T-cell (primary cell): Measurements from ENCODE around the gene C2CD3. TPM values are rescaled to one million over a fixed set of nuclear protein-coding genes. Genes with fewer than 3 reads are reported as not detected.
"Not testable (repeated sequence)": the region's sequence is repeated elsewhere in the genome, so short reads cannot be mapped to it uniquely, and the experiment has no call there.

Experiments used
- ATAC-seq, 4 experiments: fragments of 200-7000 bp in 3 of 4; fragments of 150-1000 bp in 1 of 4; cut with Tn5 transposase; replicated peaks in 1 of 4; 1 replicate in 3 of 4; 2 replicates in 1 of 4; pipeline ENCODE4 v1.10.0; 2021; ENCODE audit warnings: moderate library complexity in 3 of 4, mild to moderate bottlenecking in 2 of 4, moderate number of reproducible peaks in 1 of 4
- CTCF ChIA-PET, 2 donors: fragments of 300-600 bp; sonication (Branson Sonifier 250); formaldehyde crosslinking; loops; one replicate each; lab custom pipeline; 2022; ENCODE audit warnings: antibody characterized with exemption in 2 of 2; lab: Charles Lee
- POLR2A ChIA-PET, 2 donors: fragments of 300-600 bp; sonication (Branson Sonifier 250); formaldehyde crosslinking; loops; one replicate each; lab custom pipeline; 2022; ENCODE audit warnings: antibody characterized with exemption in 2 of 2; lab: Charles Lee
- DNase-seq, 35 experiments: peaks; one replicate each; pipeline versions ENCODE4 v3.0.0 to v3.0.0-alpha.2; 2013 to 2023
- H3K27ac ChIP-seq: one replicate; pipeline ENCODE4 v1.5.1; 2013; ENCODE audit warnings: low read length
- H3K27me3 ChIP-seq, 2 experiments: replicated peaks in 1 of 2; 1 replicate in 1 of 2; 2 replicates in 1 of 2; pipeline versions ENCODE4 v1.6.1 to v1.7.0; 2013; ENCODE audit warnings: low read length in 1 of 2, mixed read lengths in 1 of 2; ENCODE audit not compliant: control insufficient read depth in 2 of 2, insufficient read depth in 2 of 2; ENCODE audit errors: extremely low read depth in 1 of 2
- H3K36me3 ChIP-seq, 2 donors: 1 replicate in 1 of 2; 2 replicates in 1 of 2; pipeline versions ENCODE4 v1.6.1 to v1.7.0; 2013; ENCODE audit warnings: low read length in 1 of 2; ENCODE audit not compliant: control insufficient read depth in 2 of 2, insufficient read depth in 1 of 2; ENCODE audit errors: extremely low read depth in 1 of 2
- H3K4me1 ChIP-seq, 2 experiments: 1 replicate in 1 of 2; 2 replicates in 1 of 2; pipeline versions ENCODE4 v1.6.1 to v1.7.0; 2013; ENCODE audit warnings: low read length in 2 of 2, mixed read lengths in 1 of 2; ENCODE audit not compliant: insufficient read depth in 2 of 2, control insufficient read depth in 1 of 2; ENCODE audit errors: extremely low read depth in 1 of 2
- H3K4me3 ChIP-seq, 2 donors: 1 replicate in 1 of 2; 2 replicates in 1 of 2; pipeline versions ENCODE4 v1.5.1 to v1.7.0; 2013; ENCODE audit warnings: mild to moderate bottlenecking in 2 of 2, low read length in 1 of 2, moderate library complexity in 1 of 2; ENCODE audit not compliant: control insufficient read depth in 1 of 2; ENCODE audit errors: extremely low read depth in 1 of 2
- H3K9me3 ChIP-seq: 2 replicates; pipeline ENCODE4 v1.7.0; 2013
- H3K27ac Mint-ChIP-seq, 2 donors: one replicate each; pipeline ENCODE4 v1.8.0; 2020 to 2021; ENCODE audit warnings: mild to moderate bottlenecking in 2 of 2, mixed read lengths in 2 of 2
- H3K27me3 Mint-ChIP-seq, 2 donors: one replicate each; pipeline ENCODE4 v1.8.0; 2021 to 2022; ENCODE audit warnings: mixed read lengths in 2 of 2
- H3K36me3 Mint-ChIP-seq: one replicate; pipeline ENCODE4 v1.8.0; 2021; ENCODE audit warnings: mixed read lengths
- H3K4me1 Mint-ChIP-seq, 3 donors: one replicate each; pipeline ENCODE4 v1.8.0; 2020 to 2022; ENCODE audit warnings: mixed read lengths in 3 of 3, mild to moderate bottlenecking in 1 of 3
- H3K4me3 Mint-ChIP-seq, 3 donors: one replicate each; pipeline ENCODE4 v1.8.0; 2020 to 2022; ENCODE audit warnings: mild to moderate bottlenecking in 3 of 3, mixed read lengths in 3 of 3, moderate library complexity in 3 of 3
- H3K9me3 Mint-ChIP-seq, 3 donors: one replicate each; pipeline ENCODE4 v1.8.0; 2020 to 2022; ENCODE audit warnings: mixed read lengths in 3 of 3
- WGBS: methylation state at CpG from one replicate; pipeline ENCODE4 v1.1.5; 2013; ENCODE audit warnings: missing lambda C conversion rate; ENCODE audit not compliant: insufficient coverage; 5-methylcytosine and 5-hydroxymethylcytosine counted together
- total RNA-seq, 35 experiments: library from RNA in 6 of 35; stranded (reverse) in 6 of 35; fragments of 120-200 nt in 1 of 35; gene quantifications; one replicate each; pipeline versions ENCODE4 v1.2.1 to v1.2.4 and lab custom pipeline; 2013 to 2026

Gene C2CD3
- total RNA-seq, 5 donors from 2014 or later (not counting 1 experiment from before 2014, with no cell fraction given) = 37.0 to 47.7 (median 41.0) TPM

- CTCF ChIA-PET = no interaction called here
- H3K9me3 Mint-ChIP-seq = no peaks in the 10 kb centered on the region
- no peaks in the 10 kb centered on the region for H3K27me3 ChIP-seq
- peaks cover 7 to 41% of the 10 kb centered on the region in 2 donors for H3K36me3 ChIP-seq
- H3K27ac ChIP-seq = no peak overlapping the region
- H3K9me3 ChIP-seq = no peaks in the 10 kb centered on the region
- peaks cover 0 to 4% (median 0%) of the 10 kb centered on the region in 3 donors for H3K4me1 Mint-ChIP-seq
- no peaks in the 10 kb centered on the region for H3K27me3 Mint-ChIP-seq
- no peak for DNase-seq
- H3K4me3 ChIP-seq = no peak overlapping the region
- POLR2A ChIA-PET = no interaction called here
- 100% methylated on average over 1 of the region's 3 CpGs for WGBS
- no peak overlapping the region for H3K4me3 Mint-ChIP-seq
- no peak overlapping the region for H3K27ac Mint-ChIP-seq
- no peak for ATAC-seq
- peaks cover 74% of the 10 kb centered on the region for H3K36me3 Mint-ChIP-seq
- no peaks in the 10 kb centered on the region for H3K4me1 ChIP-seq
These were observed 99.9 kb downstream of the C2CD3 start for GRCh38 chr11:74070723-74071492.

- Mint-ChIP-seq H3K27ac (no peak overlapping the region), H3K9me3 (no peaks in the 10 kb centered on the region), H3K36me3 (peaks cover 80% of the 10 kb centered on the region), H3K4me3 (no peak overlapping the region), H3K27me3 (no peaks in the 10 kb centered on the region), H3K4me1 (peaks cover 0 to 5% (median 0%) of the 10 kb centered on the region in 3 donors)
- Histone ChIP-seq H3K27ac (no peak overlapping the region), H3K9me3 (no peaks in the 10 kb centered on the region), H3K4me3 (no peak overlapping the region), H3K4me1 (no peaks in the 10 kb centered on the region), H3K36me3 (peaks cover 7 to 40% of the 10 kb centered on the region in 2 donors), H3K27me3 (no peaks in the 10 kb centered on the region)
- DNase-seq (no peak), ATAC-seq (no peak)
- POLR2A ChIA-PET = interaction anchor here in 1 of 2 donors (0.5 kb wide), 1 partner anchor 15 kb away, joined by 15 read pairs; no protein-coding TSS in a partner anchor
- no CpG with 5 or more reads among the region's 6 CpGs for WGBS
- CTCF ChIA-PET = interaction anchor here in 1 of 2 donors (0.5 kb wide), 1 partner anchor 90 kb away, joined by 3 read pairs; no protein-coding TSS in a partner anchor
These were observed 101.4 kb downstream of the C2CD3 start for GRCh38 chr11:74069146-74070046.

DNA sequence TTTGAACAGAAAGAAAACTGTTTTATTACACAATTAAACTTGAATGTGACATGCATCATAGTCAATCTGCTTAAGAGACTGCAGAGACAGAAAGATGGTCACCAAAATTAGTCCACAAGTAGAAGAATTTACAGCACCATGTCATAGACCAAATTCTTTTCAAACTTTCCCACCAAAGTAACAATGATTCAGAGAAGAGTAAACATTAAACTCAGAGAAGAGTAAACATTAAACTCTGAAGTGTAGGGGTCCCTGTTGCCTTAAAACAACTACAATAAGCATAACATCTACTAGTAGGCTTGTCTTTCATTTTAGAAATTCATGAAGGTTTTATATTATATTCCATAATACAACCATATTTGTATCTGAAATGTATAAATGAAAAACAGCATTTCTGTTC, 104.1 kb downstream of the C2CD3 start:
- H3K27me3 Mint-ChIP-seq, H3K9me3 ChIP-seq, H3K9me3 Mint-ChIP-seq, H3K4me3 ChIP-seq, H3K27me3 ChIP-seq, ATAC-seq, H3K4me1 ChIP-seq, DNase-seq, H3K4me3 Mint-ChIP-seq, CTCF ChIA-PET, H3K27ac ChIP-seq: not testable (repeated sequence)
- Mint-ChIP-seq H3K27ac (peak overlapping the region in 1 of 2 donors; percentile 37), H3K36me3 (peaks cover 77% of the 10 kb centered on the region), H3K4me1 (peaks cover 0 to 11% (median 3%) of the 10 kb centered on the region in 3 donors)
- POLR2A ChIA-PET = interaction anchor here in 1 of 2 donors (0.7 kb wide), 1 partner anchor 23 kb away, joined by 3 read pairs; no protein-coding TSS in a partner anchor
- H3K36me3 ChIP-seq = peaks cover 0 to 23% of the 10 kb centered on the region in 2 donors

DNA sequence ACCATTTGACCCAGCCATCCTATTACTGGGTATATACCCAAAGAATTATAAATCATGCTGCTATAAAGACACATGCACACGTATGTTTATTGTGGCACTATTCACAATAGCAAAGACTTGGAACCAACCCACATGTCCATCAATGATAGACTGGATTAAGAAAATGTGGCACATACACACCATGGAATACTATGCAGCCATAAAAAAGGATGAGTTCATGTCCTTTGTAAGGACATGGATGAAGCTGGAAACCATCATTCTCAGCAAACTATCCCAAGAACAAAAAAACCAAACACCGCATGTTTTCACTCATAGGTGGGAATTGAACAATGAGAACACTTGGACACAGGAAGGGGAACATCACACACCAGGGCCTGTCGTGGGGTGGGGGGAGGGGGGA, 105.3 kb downstream of the C2CD3 start:
- H3K4me3 Mint-ChIP-seq = not testable (repeated sequence)

GRCh38 chr11:74063628-74064027, 107.2 kb downstream of the C2CD3 start:
- H3K36me3 Mint-ChIP-seq = peaks cover 63% of the 10 kb centered on the region

More for the DNA sequence above, 105.3 kb downstream of the C2CD3 start:
- ATAC-seq, H3K9me3 Mint-ChIP-seq, H3K27ac ChIP-seq, H3K27me3 Mint-ChIP-seq, H3K27ac Mint-ChIP-seq, CTCF ChIA-PET, H3K4me1 ChIP-seq, H3K9me3 ChIP-seq, POLR2A ChIA-PET, H3K4me3 ChIP-seq, DNase-seq, H3K27me3 ChIP-seq: not testable (repeated sequence)
- H3K36me3 Mint-ChIP-seq = peaks cover 76% of the 10 kb centered on the region
- whole genome bisulfite sequencing = no CpG with 5 or more reads among the region's 3 CpGs
- H3K36me3 ChIP-seq = peaks cover 0 to 12% of the 10 kb centered on the region in 2 donors
- peaks cover 3 to 13% (median 5%) of the 10 kb centered on the region in 3 donors for H3K4me1 Mint-ChIP-seq

DNA sequence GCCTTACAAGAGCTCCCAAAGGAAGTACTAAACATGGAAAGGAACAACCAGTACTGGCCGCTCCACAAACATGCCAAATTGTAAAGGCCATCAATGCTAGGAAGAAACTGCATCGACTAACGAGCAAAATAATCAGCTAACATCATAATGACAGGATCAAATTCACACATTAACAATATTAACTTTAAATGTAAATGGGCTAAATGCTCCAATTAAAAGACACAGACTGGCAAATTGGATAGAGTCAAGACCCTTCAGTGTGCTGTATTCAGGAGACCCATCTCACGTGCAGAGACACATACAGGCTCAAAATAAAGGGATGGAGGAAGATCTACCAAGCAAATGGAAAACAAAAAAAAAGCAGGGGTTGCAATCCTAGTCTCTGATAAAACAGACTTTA, 109.2 kb downstream of the C2CD3 start:
- H3K9me3 Mint-ChIP-seq, H3K4me1 Mint-ChIP-seq, H3K27me3 ChIP-seq, POLR2A ChIA-PET, ATAC-seq, H3K36me3 ChIP-seq, DNase-seq, H3K4me1 ChIP-seq, H3K27me3 Mint-ChIP-seq, H3K4me3 Mint-ChIP-seq, H3K4me3 ChIP-seq, CTCF ChIA-PET, H3K9me3 ChIP-seq, H3K27ac ChIP-seq: not testable (repeated sequence)
- peak overlapping the region in 1 of 2 donors; percentile 11 for H3K27ac Mint-ChIP-seq
- peaks cover 58% of the 10 kb centered on the region for H3K36me3 Mint-ChIP-seq
- WGBS = no CpG with 5 or more reads among the region's 4 CpGs

More at GRCh38 chr11:74063628-74064027, 107.2 kb downstream of the C2CD3 start:
- POLR2A ChIA-PET = interaction anchor here in 1 of 2 donors (0.6 kb wide), 1 partner anchor 352 kb away, joined by 5 read pairs; no protein-coding TSS in a partner anchor
- DNase-seq, H3K9me3 ChIP-seq, H3K27me3 ChIP-seq, H3K9me3 Mint-ChIP-seq, H3K4me1 ChIP-seq, H3K36me3 ChIP-seq, H3K4me3 Mint-ChIP-seq, H3K4me3 ChIP-seq, CTCF ChIA-PET, H3K27ac Mint-ChIP-seq, ATAC-seq, H3K27me3 Mint-ChIP-seq, H3K27ac ChIP-seq: not testable (repeated sequence)
- H3K4me1 Mint-ChIP-seq = peaks cover 3 to 13% (median 6%) of the 10 kb centered on the region in 3 donors
- no CpG with 5 or more reads among the region's 1 CpG for WGBS
